ENCODE data around the gene CHFR. TPM values are rescaled to one million over a fixed set of nuclear protein-coding genes. Genes with fewer than 3 reads are reported as not detected.
"Not testable (repeated sequence)": the region's sequence is repeated elsewhere in the genome, so short reads cannot be mapped to it uniquely, and the experiment has no call there.

The CHFR gene, protein sequence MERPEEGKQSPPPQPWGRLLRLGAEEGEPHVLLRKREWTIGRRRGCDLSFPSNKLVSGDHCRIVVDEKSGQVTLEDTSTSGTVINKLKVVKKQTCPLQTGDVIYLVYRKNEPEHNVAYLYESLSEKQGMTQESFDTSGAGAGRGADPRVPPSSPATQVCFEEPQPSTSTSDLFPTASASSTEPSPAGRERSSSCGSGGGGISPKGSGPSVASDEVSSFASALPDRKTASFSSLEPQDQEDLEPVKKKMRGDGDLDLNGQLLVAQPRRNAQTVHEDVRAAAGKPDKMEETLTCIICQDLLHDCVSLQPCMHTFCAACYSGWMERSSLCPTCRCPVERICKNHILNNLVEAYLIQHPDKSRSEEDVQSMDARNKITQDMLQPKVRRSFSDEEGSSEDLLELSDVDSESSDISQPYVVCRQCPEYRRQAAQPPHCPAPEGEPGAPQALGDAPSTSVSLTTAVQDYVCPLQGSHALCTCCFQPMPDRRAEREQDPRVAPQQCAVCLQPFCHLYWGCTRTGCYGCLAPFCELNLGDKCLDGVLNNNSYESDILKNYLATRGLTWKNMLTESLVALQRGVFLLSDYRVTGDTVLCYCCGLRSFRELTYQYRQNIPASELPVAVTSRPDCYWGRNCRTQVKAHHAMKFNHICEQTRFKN
- polyA plus RNA-seq (88.4 and 89.3 TPM in 2 replicates), polyA minus RNA-seq (56.7 and 63.8 TPM in 2 replicates)

DNA sequence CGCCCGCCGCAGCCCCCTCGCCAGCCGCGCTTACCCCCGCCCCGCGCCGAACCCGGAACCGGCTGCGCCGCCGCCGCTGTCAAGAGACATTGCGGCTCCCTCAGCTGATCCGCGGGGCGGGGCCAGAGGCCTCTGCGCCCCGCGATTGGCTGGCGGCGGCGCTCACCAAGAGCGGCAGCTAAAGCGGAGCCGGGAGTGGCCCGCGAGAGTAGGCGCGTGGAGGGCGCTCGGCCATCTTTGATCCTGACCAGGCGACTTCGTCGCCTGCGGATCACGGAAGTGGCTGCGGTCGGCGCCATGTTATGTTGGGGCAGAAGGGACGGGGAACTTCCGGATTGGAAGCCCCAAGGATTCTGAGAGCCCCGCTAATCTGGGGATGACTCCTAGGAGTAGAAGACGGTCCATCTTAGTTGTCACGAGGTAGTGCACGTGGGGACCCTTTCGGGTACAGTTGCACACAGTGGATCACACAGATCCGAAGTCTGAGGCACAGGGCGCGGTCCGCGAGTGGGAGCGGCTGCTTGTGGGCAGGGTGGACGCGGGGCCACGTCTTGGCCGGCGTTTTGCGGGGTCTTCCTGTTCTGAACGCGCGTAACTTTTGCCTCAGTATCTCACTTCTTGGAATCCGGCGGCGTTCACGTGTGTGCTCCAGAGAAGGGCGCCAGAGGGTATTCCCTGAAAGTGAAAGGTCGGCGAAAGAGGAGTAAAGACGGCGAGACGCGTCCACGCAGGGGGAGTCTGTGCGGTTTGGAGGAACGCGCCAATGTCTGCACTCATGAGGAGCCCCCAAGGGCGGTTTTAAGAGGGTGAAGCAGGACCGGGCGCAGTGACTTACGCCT, at the start of gene CHFR:
Gene CHFR (minus strand): TSS at position 93 of the 839 bp plus-strand sequence. CDS start 277 bp downstream, outside the sequence.
- Histone ChIP-seq H3K4me2 (ENCODE audit: low read length) (peak within 1 kb of the TSS; percentile 69), H3F3A (ENCODE audit: insufficient read depth, low read length, poor library complexity, severe bottlenecking) (no peaks in the 10 kb centered on the region), H3K4me3 (ENCODE audit: low read length) (peak within 1 kb of the TSS; percentile 95), H3K27me3 (ENCODE audit: insufficient read depth, low read depth, low read length) (no peaks in the 10 kb centered on the region), H3K9me2 (ENCODE audit: insufficient read depth, low read length) (no peaks in the 10 kb centered on the region), H3K27ac (ENCODE audit: low read length) (peak within 1 kb of the TSS; percentile 82), H3K9ac (ENCODE audit: low read length) (peak within 1 kb of the TSS; percentile 78), H3K9me3 (ENCODE audit: low read length) (no peaks in the 10 kb centered on the region), H2AFZ (ENCODE audit: low read depth, low read length) (peak within 1 kb of the TSS; percentile 98), H3K36me3 (ENCODE audit: insufficient read depth, low read length) (peaks cover 10% of the 10 kb centered on the region), H3K79me2 (replicated peaks; ENCODE audit: insufficient read depth, low read length) (peaks cover 10% of the 10 kb centered on the region), H4K20me1 (ENCODE audit: insufficient read depth) (no peaks in the 10 kb centered on the region)
- no peak for TF ChIP-seq EZH2 (IDR thresholded peaks at IDR 0.05; ENCODE audit: borderline replicate concordance, insufficient read depth, low read length, poor library complexity, severe bottlenecking)
- TF ChIP-seq REST (IDR thresholded peaks at IDR 0.05; ENCODE audit: borderline replicate concordance) = no peak
- TF ChIP-seq MXI1 (conservative IDR thresholded peaks at IDR 0.05; ENCODE audit: poor library complexity, severe bottlenecking) = peak; percentile 94
- TF ChIP-seq EP300 (conservative IDR thresholded peaks at IDR 0.05; ENCODE audit: poor library complexity, severe bottlenecking) = peak; percentile 25
- TF ChIP-seq RAD21 (conservative IDR thresholded peaks at IDR 0.05) = peak; percentile 39
- TF ChIP-seq POLR2AphosphoS5 (IDR thresholded peaks at IDR 0.05) = peak; percentile 46
- TF ChIP-seq SMC3 (conservative IDR thresholded peaks at IDR 0.05; ENCODE audit: poor library complexity) = peak; percentile 56

DNA sequence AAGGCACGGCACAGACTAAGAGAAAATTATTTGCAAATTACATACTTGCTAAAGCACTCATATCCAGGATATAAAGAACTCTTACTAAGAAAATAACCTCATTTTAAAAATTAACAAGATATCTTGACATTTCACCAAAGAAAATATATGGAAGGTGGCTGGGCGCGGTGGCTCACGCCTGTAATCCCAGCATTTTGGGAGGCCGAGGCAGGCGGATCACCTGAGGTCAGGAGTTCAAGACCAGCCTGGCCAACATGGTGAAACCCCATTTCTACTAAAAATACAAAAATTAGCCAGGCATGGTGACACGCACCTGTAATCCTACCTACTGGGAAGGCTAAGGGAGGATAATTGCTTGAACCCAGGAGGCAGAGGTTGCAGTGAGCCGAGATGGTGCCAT, 49.5 kb upstream of the CHFR start:
- H3K9ac ChIP-seq (ENCODE audit: low read length); H3K9me2 ChIP-seq (ENCODE audit: insufficient read depth, low read length); H3K79me2 ChIP-seq (replicated peaks; ENCODE audit: insufficient read depth, low read length); H3K27me3 ChIP-seq (ENCODE audit: insufficient read depth, low read depth, low read length); H4K20me1 ChIP-seq (ENCODE audit: insufficient read depth); H3K4me2 ChIP-seq (ENCODE audit: low read length); H3K4me3 ChIP-seq (ENCODE audit: low read length); H3K27ac ChIP-seq (ENCODE audit: low read length); H3F3A ChIP-seq (ENCODE audit: insufficient read depth, low read length, poor library complexity, severe bottlenecking); H2AFZ ChIP-seq (ENCODE audit: low read depth, low read length): not testable (repeated sequence)
- H3K36me3 ChIP-seq (ENCODE audit: insufficient read depth, low read length) = peaks cover 26% of the 10 kb centered on the region
- H3K9me3 ChIP-seq (ENCODE audit: low read length) = peaks cover 27% of the 10 kb centered on the region

Data from neural cell (in vitro differentiated cells).